Stomach (tissue), 9 donors: ENCODE data around the gene PWWP2A. TPM values are rescaled to one million over a fixed set of nuclear protein-coding genes. Genes with fewer than 3 reads are reported as not detected.
"Not testable (repeated sequence)": the region's sequence is repeated elsewhere in the genome, so short reads cannot be mapped to it uniquely, and the experiment has no call there.

Experiments
- DNase-seq, 2 donors: peaks; one replicate each; pipeline versions ENCODE4 v3.0.0 to v3.0.0-alpha.2; 2013 to 2019
- H3K27ac ChIP-seq, 5 donors: fragments of 200-600 bp in 4 of 5; sonication (generic) in 4 of 5; one replicate each; pipeline ENCODE4 v1.5.1; 2013 to 2019; ENCODE audit warnings: mild to moderate bottlenecking in 1 of 5, moderate library complexity in 1 of 5
- H3K27me3 ChIP-seq, 3 donors: fragments of 200-600 bp; sonication (generic); one replicate each; pipeline ENCODE4 v1.5.1; 2017 to 2019; ENCODE audit warnings: mixed run types in 1 of 3
- H3K36me3 ChIP-seq, 4 donors: fragments of 200-600 bp; sonication (generic); 1 replicate in 3 of 4; 2 replicates in 1 of 4; pipeline ENCODE4 v1.5.1; 2016 to 2019
- H3K4me1 ChIP-seq, 4 donors: fragments of 200-600 bp; sonication (generic); one replicate each; pipeline ENCODE4 v1.5.1; 2016 to 2019
- H3K4me3 ChIP-seq, 4 donors: fragments of 200-600 bp; sonication (generic) in 3 of 4; one replicate each; pipeline ENCODE4 v1.5.1; 2016 to 2019; ENCODE audit warnings: mild to moderate bottlenecking in 1 of 4
- H3K9me3 ChIP-seq, 4 donors: fragments of 200-600 bp; sonication (generic); one replicate each; pipeline ENCODE4 v1.5.1; 2016 to 2019
- CTCF ChIP-seq, 7 experiments: fragments of 450-650 bp in 4 of 7; fragments of 200-600 bp in 3 of 7; sonication (generic) in 3 of 7; IDR thresholded peaks; one replicate each; pipeline ENCODE4 v1.5.1; 2016 to 2019; ENCODE audit warnings: antibody characterized with exemption in 7 of 7, control low read depth in 2 of 7, mild to moderate bottlenecking in 1 of 7
- EP300 ChIP-seq: sonication (generic); formaldehyde crosslinking; IDR thresholded peaks from one replicate; pipeline ENCODE4 v1.6.1; 2017; ENCODE audit warnings: antibody characterized with exemption
- POLR2A ChIP-seq, 4 donors: fragments of 450-650 bp; IDR thresholded peaks; one replicate each; pipeline ENCODE4 v1.6.1; 2016; ENCODE audit warnings: antibody characterized with exemption in 4 of 4, control low read depth in 2 of 4, mild to moderate bottlenecking in 1 of 4, moderate library complexity in 1 of 4
- POLR2AphosphoS5 ChIP-seq, 3 donors: sonication (generic); formaldehyde crosslinking; IDR thresholded peaks; one replicate each; pipeline ENCODE4 v1.6.1; 2016; ENCODE audit warnings: antibody characterized with exemption in 3 of 3
- WGBS, 5 donors: extraction: QIAGEN DNeasy Blood & Tissue Kit in 3 of 5; methylation state at CpG; one replicate each; pipeline versions ENCODE4 v1.1.5 to v1.1.7; 2013 to 2018; 5-methylcytosine and 5-hydroxymethylcytosine counted together
- intact Hi-C: fragments of 100-400 bp; cut with DNase I; formaldehyde crosslinking; loops from one replicate; pipeline ENCODE4 v1.15.1; 2023; ENCODE audit warnings: low total_unique reads
- polyA plus RNA-seq, 3 donors: library from polyadenylated mRNA; stranded (reverse); fragments of 200-250 nt; gene quantifications; one replicate each; pipeline ENCODE4 v1.2.3, GENCODE V29; 2013
- total RNA-seq, 5 donors: library from RNA; depleted of rRNA; stranded (reverse); fragments of >200 nt; gene quantifications; one replicate each; pipeline versions ENCODE4 v1.1.0 to v1.2.3, GENCODE V29; 2014 to 2016
- donor health status: healthy with polysubstance abuse.
- donor health status: Bipolar disorder and iron deficiency.
- donor health status: healthy.

Gene PWWP2A
- total and polyA plus RNA-seq, 8 donors: 6.7 to 200 (median 28.1) TPM

- Histone ChIP-seq H3K27me3 (no peaks in the 10 kb centered on the region), H3K4me3 (no peak overlapping the region), H3K4me1 (no peaks in the 10 kb centered on the region), H3K9me3 (no peaks in the 10 kb centered on the region), H3K27ac (no peak overlapping the region), H3K36me3 (no peaks in the 10 kb centered on the region)
- no peak for DNase-seq
- 76 to 100% (median 89%) methylated on average over 1 of the region's 1 CpG for WGBS, 5 donors
- no peak for TF ChIP-seq POLR2AphosphoS5 (IDR thresholded peaks at IDR 0.05)
- intact Hi-C loops: no loop called here
Measured at GRCh38 chr5:160152287-160152686, 33.0 kb upstream of the PWWP2A start.

- Histone ChIP-seq H3K9me3 (no peaks in the 10 kb centered on the region), H3K27ac (no peak overlapping the region), H3K4me1 (no peaks in the 10 kb centered on the region), H3K27me3 (no peaks in the 10 kb centered on the region), H3K4me3 (no peak overlapping the region), H3K36me3 (no peaks in the 10 kb centered on the region)
- WGBS, 5 donors: 81 to 99% (median 87%) methylated on average over 3 of the region's 3 CpGs
- intact Hi-C loops: no loop called here
- TF ChIP-seq POLR2A (IDR thresholded peaks at IDR 0.05) (no peak), POLR2AphosphoS5 (IDR thresholded peaks at IDR 0.05) (no peak), EP300 (no peak), CTCF (IDR thresholded peaks at IDR 0.05) (no peak)
- DNase-seq: no peak
Measured at GRCh38 chr5:160151017-160151416, 31.8 kb upstream of the PWWP2A start.

- 75 to 85% (median 83%) methylated on average over 3 of the region's 3 CpGs for WGBS, 5 donors
Measured at GRCh38 chr5:160150381-160150780, 31.1 kb upstream of the PWWP2A start.

GRCh38 chr5:160144436-160144835, 25.2 kb upstream of the PWWP2A start:
- H3K27ac ChIP-seq, H3K36me3 ChIP-seq, H3K27me3 ChIP-seq, H3K4me3 ChIP-seq, H3K4me1 ChIP-seq, intact Hi-C loops, DNase-seq, H3K9me3 ChIP-seq: not testable (repeated sequence)
- 89 to 92% (median 92%) methylated on average over 7 of the region's 7 CpGs for WGBS, 5 donors

More at GRCh38 chr5:160150381-160150780, 31.1 kb upstream of the PWWP2A start:
- no peaks in the 10 kb centered on the region for H3K36me3 ChIP-seq
- no peaks in the 10 kb centered on the region for H3K4me1 ChIP-seq
- TF ChIP-seq CTCF (IDR thresholded peaks at IDR 0.05): no peak
- TF ChIP-seq POLR2AphosphoS5 (IDR thresholded peaks at IDR 0.05): no peak
- TF ChIP-seq EP300: no peak
- no peak for TF ChIP-seq POLR2A (IDR thresholded peaks at IDR 0.05)
- H3K4me3 ChIP-seq: no peak overlapping the region
- intact Hi-C loops: no loop called here
- H3K27ac ChIP-seq: no peak overlapping the region
- H3K9me3 ChIP-seq: no peaks in the 10 kb centered on the region
- no peaks in the 10 kb centered on the region for H3K27me3 ChIP-seq
- DNase-seq: no peak

GRCh38 chr5:160134332-160134731, 15.1 kb upstream of the PWWP2A start:
- Histone ChIP-seq H3K27me3 (peaks cover 0 to 3% (median 0%) of the 10 kb centered on the region in 3 donors), H3K4me1 (peaks cover 4 to 15% (median 7%) of the 10 kb centered on the region in 4 donors), H3K27ac (no peak overlapping the region), H3K36me3 (no peaks in the 10 kb centered on the region), H3K9me3 (no peaks in the 10 kb centered on the region), H3K4me3 (no peak overlapping the region)
- DNase-seq: no peak
- intact Hi-C loops: no loop called here
- TF ChIP-seq POLR2AphosphoS5 (IDR thresholded peaks at IDR 0.05): no peak
- no peak for TF ChIP-seq CTCF (IDR thresholded peaks at IDR 0.05)
- no peak for TF ChIP-seq POLR2A (IDR thresholded peaks at IDR 0.05)
- no peak for TF ChIP-seq EP300
- 92 to 100% (median 97%) methylated on average over 1 of the region's 1 CpG for WGBS, 5 donors
